CD14-positive monocyte (primary cell): ENCODE results near the gene FRMD4A. TPM values are rescaled to one million over a fixed set of nuclear protein-coding genes. Genes with fewer than 3 reads are reported as not detected.

Experiments used
- DNase-seq, 3 donors: peaks; one replicate each; pipeline ENCODE4 v3.0.0-alpha.2; 2011 to 2022
- H2AFZ ChIP-seq: 2 replicates; pipeline ENCODE4 v1.6.0; 2012; ENCODE audit warnings: mild to moderate bottlenecking, low read depth, low read length, inconsistent platforms; ENCODE audit not compliant: insufficient read depth, poor library complexity, severe bottlenecking
- H3K27ac ChIP-seq, 2 donors: 1 replicate in 1 of 2; 2 replicates in 1 of 2; pipeline ENCODE4 v1.5.1; 2012 to 2013; ENCODE audit warnings: low read length in 2 of 2, control low read depth in 1 of 2, inconsistent platforms in 1 of 2, low read depth in 1 of 2, mild to moderate bottlenecking in 1 of 2
- H3K27me3 ChIP-seq, 2 donors: one replicate each; pipeline versions ENCODE4 v1.6.0 to v1.6.1; 2011 to 2013; ENCODE audit warnings: low read length in 2 of 2; ENCODE audit not compliant: control insufficient read depth in 2 of 2, insufficient read depth in 2 of 2
- H3K36me3 ChIP-seq, 2 donors: replicated peaks in 1 of 2; 1 replicate in 1 of 2; 2 replicates in 1 of 2; pipeline versions ENCODE4 v1.5.1 to v1.6.1; 2012 to 2013; ENCODE audit warnings: low read length in 2 of 2, control low read depth in 1 of 2, inconsistent platforms in 1 of 2, mild to moderate bottlenecking in 1 of 2; ENCODE audit not compliant: insufficient read depth in 2 of 2, control insufficient read depth in 1 of 2
- H3K4me1 ChIP-seq, 2 donors: 1 replicate in 1 of 2; 2 replicates in 1 of 2; pipeline versions ENCODE4 v1.5.1 to v1.6.1; 2012 to 2013; ENCODE audit warnings: low read length in 2 of 2, control low read depth in 1 of 2, inconsistent platforms in 1 of 2, mild to moderate bottlenecking in 1 of 2, moderate library complexity in 1 of 2; ENCODE audit not compliant: insufficient read depth in 2 of 2, control insufficient read depth in 1 of 2
- H3K4me2 ChIP-seq: replicated peaks from 2 replicates; pipeline ENCODE3; 2012; ENCODE audit warnings: low read length, moderate library complexity, mild to moderate bottlenecking; ENCODE audit not compliant: poor library complexity, severe bottlenecking; ENCODE audit errors: extremely low read depth
- H3K4me3 ChIP-seq, 3 experiments: fragments of 200-600 bp in 1 of 3; sonication (generic) in 1 of 3; replicated peaks in 1 of 3; 1 replicate in 2 of 3; 2 replicates in 1 of 3; pipeline ENCODE4 v1.5.1; 2011 to 2013; ENCODE audit warnings: low read length in 3 of 3, mild to moderate bottlenecking in 3 of 3, control low read depth in 2 of 3, low read depth in 2 of 3, inconsistent platforms in 1 of 3, moderate library complexity in 1 of 3
- H3K79me2 ChIP-seq: 2 replicates; pipeline ENCODE4 v1.6.0; 2012; ENCODE audit warnings: mild to moderate bottlenecking, control low read depth, inconsistent platforms, low read length, moderate library complexity; ENCODE audit not compliant: insufficient read depth
- H3K9ac ChIP-seq: 2 replicates; pipeline ENCODE4 v1.6.0; 2017; ENCODE audit warnings: low read length, mild to moderate bottlenecking; ENCODE audit not compliant: insufficient read depth, poor library complexity, severe bottlenecking
- H3K9me3 ChIP-seq, 2 donors: replicated peaks in 1 of 2; 1 replicate in 1 of 2; 2 replicates in 1 of 2; pipeline versions ENCODE4 v1.5.1 to v1.6.1; 2012 to 2013; ENCODE audit warnings: low read length in 2 of 2, control low read depth in 1 of 2; ENCODE audit not compliant: control insufficient read depth in 1 of 2, insufficient read depth in 1 of 2
- H4K20me1 ChIP-seq: 2 replicates; pipeline ENCODE4 v1.6.0; 2012; ENCODE audit warnings: mild to moderate bottlenecking, low read length, control low read depth, moderate library complexity; ENCODE audit not compliant: insufficient read depth
- H3K27ac Mint-ChIP-seq, 7 donors: one replicate each; pipeline ENCODE4 v1.8.0; 2020; ENCODE audit warnings: mild to moderate bottlenecking in 7 of 7, mixed read lengths in 7 of 7, moderate library complexity in 6 of 7, inconsistent platforms in 2 of 7
- H3K27me3 Mint-ChIP-seq, 3 donors: one replicate each; pipeline ENCODE4 v1.8.0; 2021 to 2022; ENCODE audit warnings: low read depth in 3 of 3, mild to moderate bottlenecking in 3 of 3, mixed read lengths in 3 of 3, moderate library complexity in 3 of 3, inconsistent platforms in 1 of 3
- H3K36me3 Mint-ChIP-seq, 2 donors: one replicate each; pipeline ENCODE4 v1.8.0; 2020; ENCODE audit warnings: mixed read lengths in 2 of 2, inconsistent platforms in 1 of 2, mild to moderate bottlenecking in 1 of 2
- H3K4me1 Mint-ChIP-seq: one replicate; pipeline ENCODE4 v1.8.0; 2020; ENCODE audit warnings: mild to moderate bottlenecking, mixed read lengths
- H3K4me3 Mint-ChIP-seq, 2 donors: one replicate each; pipeline ENCODE4 v1.8.0; 2020; ENCODE audit warnings: mild to moderate bottlenecking in 2 of 2, mixed read lengths in 2 of 2, moderate library complexity in 1 of 2
- H3K9me3 Mint-ChIP-seq, 7 donors: one replicate each; pipeline ENCODE4 v1.8.0; 2020 to 2022; ENCODE audit warnings: mixed read lengths in 7 of 7, mild to moderate bottlenecking in 6 of 7, moderate library complexity in 6 of 7, inconsistent platforms in 2 of 7
- WGBS: methylation state at CpG from one replicate; pipeline ENCODE4 v1.1.5; 2013; ENCODE audit warnings: missing lambda C conversion rate; ENCODE audit not compliant: insufficient coverage; 5-methylcytosine and 5-hydroxymethylcytosine counted together
- intact Hi-C, 2 donors: fragments of 100-400 bp; cut with micrococcal nuclease; formaldehyde crosslinking; loops; one replicate each; pipeline versions ENCODE4 v1.15.0 to v1.15.1; 2023
- polyA plus RNA-seq, 3 donors: library from polyadenylated mRNA; depleted of rRNA in 1 of 3; unstranded in 2 of 3; stranded (reverse) in 1 of 3; fragments of 300-500 nt in 2 of 3; fragments of >200 nt in 1 of 3; fragmentation: Illumina TruSeq in 2 of 3; gene quantifications; 1 replicate in 2 of 3; 2 replicates in 1 of 3; pipeline ENCODE4 v1.2.3, GENCODE V29; 2012 to 2021
- TF ChIP-seq, protein P1 (sequence below): fragments of 200-600 bp; IDR thresholded peaks from one replicate; pipeline ENCODE4 v1.8.0; 2022; ENCODE audit warnings: antibody characterized with exemption, mild to moderate bottlenecking

Gene FRMD4A
- polyA plus RNA-seq, 3 donors = 0.12 TPM; not detected in 2

DNA sequence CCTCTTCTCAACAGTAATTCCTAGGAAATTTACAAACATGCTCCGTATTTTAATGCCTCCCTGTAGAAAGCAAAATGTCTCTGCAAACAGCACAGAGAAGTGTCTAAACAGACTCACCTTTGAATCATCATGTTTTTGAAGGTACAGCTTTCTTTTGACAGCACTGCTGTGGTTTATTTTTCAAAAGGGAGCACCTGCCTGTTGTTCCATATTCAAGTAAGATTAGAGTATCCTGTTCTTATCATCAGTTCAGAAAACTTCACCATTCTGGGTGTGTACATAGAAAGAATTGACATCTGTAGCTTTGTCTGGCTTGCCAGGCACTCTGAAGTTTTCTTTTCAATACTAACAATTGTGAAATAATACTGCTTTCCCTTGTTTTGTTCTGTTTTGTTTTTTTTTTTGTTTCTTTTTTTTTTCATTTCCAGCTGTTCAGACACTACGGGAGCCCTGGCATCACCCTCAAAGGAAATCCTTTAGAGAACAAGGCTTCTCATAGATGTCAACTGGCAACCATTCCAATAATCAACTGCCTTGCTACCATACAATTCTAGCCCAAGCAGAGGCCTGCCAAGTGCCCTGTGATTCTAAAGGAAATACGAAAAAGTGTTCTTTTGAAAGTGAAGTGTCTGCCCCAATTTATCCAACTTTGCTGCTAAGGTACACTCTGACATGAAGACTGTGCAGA lies 468.0 kb downstream of the FRMD4A start:
- Mint-ChIP-seq H3K27ac (no peak overlapping the region), H3K4me1 (peaks cover 6% of the 10 kb centered on the region), H3K9me3 (peaks cover 0 to 5% (median 0%) of the 10 kb centered on the region in 7 donors), H3K36me3 (no peaks in the 10 kb centered on the region), H3K27me3 (peaks cover 3 to 12% (median 3%) of the 10 kb centered on the region in 3 donors), H3K4me3 (no peak overlapping the region)
- TF ChIP-seq, protein P1, sequence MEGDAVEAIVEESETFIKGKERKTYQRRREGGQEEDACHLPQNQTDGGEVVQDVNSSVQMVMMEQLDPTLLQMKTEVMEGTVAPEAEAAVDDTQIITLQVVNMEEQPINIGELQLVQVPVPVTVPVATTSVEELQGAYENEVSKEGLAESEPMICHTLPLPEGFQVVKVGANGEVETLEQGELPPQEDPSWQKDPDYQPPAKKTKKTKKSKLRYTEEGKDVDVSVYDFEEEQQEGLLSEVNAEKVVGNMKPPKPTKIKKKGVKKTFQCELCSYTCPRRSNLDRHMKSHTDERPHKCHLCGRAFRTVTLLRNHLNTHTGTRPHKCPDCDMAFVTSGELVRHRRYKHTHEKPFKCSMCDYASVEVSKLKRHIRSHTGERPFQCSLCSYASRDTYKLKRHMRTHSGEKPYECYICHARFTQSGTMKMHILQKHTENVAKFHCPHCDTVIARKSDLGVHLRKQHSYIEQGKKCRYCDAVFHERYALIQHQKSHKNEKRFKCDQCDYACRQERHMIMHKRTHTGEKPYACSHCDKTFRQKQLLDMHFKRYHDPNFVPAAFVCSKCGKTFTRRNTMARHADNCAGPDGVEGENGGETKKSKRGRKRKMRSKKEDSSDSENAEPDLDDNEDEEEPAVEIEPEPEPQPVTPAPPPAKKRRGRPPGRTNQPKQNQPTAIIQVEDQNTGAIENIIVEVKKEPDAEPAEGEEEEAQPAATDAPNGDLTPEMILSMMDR = no peak
- intact Hi-C loops = no loop called here
- no peak for DNase-seq
- no peak overlapping the region for H3K4me3 ChIP-seq
- no peak overlapping the region for H2AFZ ChIP-seq
- H3K27me3 ChIP-seq = no peaks in the 10 kb centered on the region
- WGBS = 100% methylated on average over 2 of the region's 3 CpGs
- H3K9ac ChIP-seq = no peak overlapping the region
- H3K27ac ChIP-seq = no peak overlapping the region
- H3K79me2 ChIP-seq = no peaks in the 10 kb centered on the region
- no peak overlapping the region for H3K4me2 ChIP-seq
- H4K20me1 ChIP-seq = no peaks in the 10 kb centered on the region
- H3K9me3 ChIP-seq = no peaks in the 10 kb centered on the region
- H3K36me3 ChIP-seq = no peaks in the 10 kb centered on the region
- no peaks in the 10 kb centered on the region for H3K4me1 ChIP-seq

DNA sequence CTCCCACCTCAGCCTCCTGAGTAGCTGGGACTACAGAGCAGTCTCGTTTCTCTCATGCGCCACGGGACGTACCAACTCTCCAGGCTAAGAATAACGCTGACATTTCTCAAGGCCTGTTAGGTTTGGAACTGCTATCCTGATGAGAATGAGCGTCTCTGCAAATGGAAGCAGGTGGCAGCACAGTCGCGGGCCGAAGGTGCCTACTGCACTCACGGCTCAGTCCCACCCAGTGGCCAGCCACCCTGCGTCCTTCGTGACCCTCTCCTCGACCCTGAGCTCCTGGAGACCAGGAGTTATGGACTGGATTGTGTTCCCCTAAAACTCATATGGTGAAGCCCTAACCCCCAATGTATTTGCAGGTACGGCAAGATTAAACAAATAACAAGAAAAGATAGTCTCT lies 469.8 kb downstream of the FRMD4A start:
- Histone ChIP-seq H3K4me2 (no peak overlapping the region), H4K20me1 (no peaks in the 10 kb centered on the region), H3K4me1 (peaks cover 0 to 4% of the 10 kb centered on the region in 2 donors), H3K27ac (no peak overlapping the region), H3K36me3 (no peaks in the 10 kb centered on the region), H3K79me2 (no peaks in the 10 kb centered on the region), H3K27me3 (no peaks in the 10 kb centered on the region), H2AFZ (no peak overlapping the region), H3K9ac (no peak overlapping the region), H3K9me3 (no peaks in the 10 kb centered on the region), H3K4me3 (no peak overlapping the region)
- Mint-ChIP-seq H3K27me3 (peaks cover 3 to 12% (median 5%) of the 10 kb centered on the region in 3 donors), H3K4me1 (peaks cover 16% of the 10 kb centered on the region), H3K4me3 (no peak overlapping the region), H3K36me3 (no peaks in the 10 kb centered on the region), H3K27ac (no peak overlapping the region), H3K9me3 (peaks cover 0 to 5% (median 0%) of the 10 kb centered on the region in 7 donors)
- TF ChIP-seq, protein P1 = no peak
- intact Hi-C loops = no loop called here
- DNase-seq = no peak
- WGBS = 96% methylated on average over 13 of the region's 14 CpGs
